ENCODE results near the gene CRYBG2. TPM values are rescaled to one million over a fixed set of nuclear protein-coding genes. Genes with fewer than 3 reads are reported as not detected.
A peak's percentile ranks its signal among the peaks of the same experiment; 100 is the strongest.

CRYBG2 gene
- total RNA-seq, 3 donors from 2014 or later (not counting 1 experiment from before 2014, with no cell fraction given), result 2.5 to 5.8 (median 3.2) TPM

GRCh38 chr1:26399034-26399433 lies 45.1 kb upstream of the CRYBG2 start:
- no peaks in the 10 kb centered on the region for H3K36me3 ChIP-seq (ENCODE audit: control insufficient read depth, insufficient read depth, low read length)
- no peaks in the 10 kb centered on the region for H3K9me3 ChIP-seq (ENCODE audit: control insufficient read depth, insufficient read depth, low read length)
- peaks cover 28 to 31% of the 10 kb centered on the region in 2 donors for H3K27me3 Mint-ChIP-seq (ENCODE audit: low read depth in 2 of 2)
- no peaks in the 10 kb centered on the region for H3K9me3 Mint-ChIP-seq
- H3K27ac Mint-ChIP-seq, result no peak overlapping the region
- no peaks in the 10 kb centered on the region for H3K4me1 ChIP-seq (ENCODE audit: control insufficient read depth, insufficient read depth, low read length)
- H3K4me1 Mint-ChIP-seq, result no peaks in the 10 kb centered on the region
- WGBS (ENCODE audit: insufficient coverage), result 81% methylated on average over 3 of the region's 3 CpGs
- ATAC-seq, result no peak
- H3K27ac ChIP-seq (ENCODE audit: low read length), result no peak overlapping the region
- no peak overlapping the region for H3K4me3 ChIP-seq (ENCODE audit: low read length)
- no peak for DNase-seq
- no peak for TF ChIP-seq CTCF (IDR thresholded peaks at IDR 0.05)
- intact Hi-C loops (cut with micrococcal nuclease), result loop anchor here (10.0 kb wide), 2 partner anchors 234 to 294 kb away; partner anchors contain the start of genes C1orf232 and ZNF593
- H3K36me3 Mint-ChIP-seq, result no peaks in the 10 kb centered on the region
- no peaks in the 10 kb centered on the region for H3K27me3 ChIP-seq (ENCODE audit: control insufficient read depth, insufficient read depth, low read length)
- no peak overlapping the region for H3K4me3 Mint-ChIP-seq

GRCh38 chr1:26395754-26396153 lies 41.8 kb upstream of the CRYBG2 start:
- peaks cover 9 to 10% of the 10 kb centered on the region in 2 donors for H3K4me1 Mint-ChIP-seq
- no peaks in the 10 kb centered on the region for H3K36me3 ChIP-seq (ENCODE audit: control insufficient read depth, insufficient read depth, low read length)
- no peaks in the 10 kb centered on the region for H3K36me3 Mint-ChIP-seq
- no peaks in the 10 kb centered on the region for H3K9me3 ChIP-seq (ENCODE audit: control insufficient read depth, insufficient read depth, low read length)
- H3K9me3 Mint-ChIP-seq, result no peaks in the 10 kb centered on the region
- H3K4me3 Mint-ChIP-seq, result no peak overlapping the region
- no peaks in the 10 kb centered on the region for H3K27me3 ChIP-seq (ENCODE audit: control insufficient read depth, insufficient read depth, low read length)
- DNase-seq, result no peak
- no peak for ATAC-seq
- WGBS (ENCODE audit: insufficient coverage), result 83% methylated on average over 7 of the region's 8 CpGs
- intact Hi-C loops (cut with micrococcal nuclease), result loop anchor here (10.0 kb wide), 2 partner anchors 231 to 291 kb away; partner anchors contain the start of genes C1orf232 and ZNF593
- H3K27me3 Mint-ChIP-seq (ENCODE audit: low read depth in 2 of 2), result peaks cover 15% of the 10 kb centered on the region in 2 donors
- no peak overlapping the region for H3K27ac ChIP-seq (ENCODE audit: low read length)
- no peak overlapping the region for H3K4me3 ChIP-seq (ENCODE audit: low read length)
- H3K27ac Mint-ChIP-seq, result no peak overlapping the region
- TF ChIP-seq CTCF (IDR thresholded peaks at IDR 0.05), result no peak
- peaks cover 10% of the 10 kb centered on the region for H3K4me1 ChIP-seq (ENCODE audit: control insufficient read depth, insufficient read depth, low read length)

GRCh38 chr1:26391450-26391849 lies 37.5 kb upstream of the CRYBG2 start:
- Mint-ChIP-seq H3K4me3 (peak overlapping the region; percentile 14), H3K27me3 (ENCODE audit: low read depth in 2 of 2) (peaks cover 28 to 34% of the 10 kb centered on the region in 2 donors), H3K4me1 (peaks cover 23 to 30% of the 10 kb centered on the region in 2 donors), H3K9me3 (no peaks in the 10 kb centered on the region), H3K36me3 (no peaks in the 10 kb centered on the region), H3K27ac (no peak overlapping the region)
- WGBS (ENCODE audit: insufficient coverage), result 5% methylated on average over 3 of the region's 3 CpGs
- Histone ChIP-seq H3K9me3 (ENCODE audit: control insufficient read depth, insufficient read depth, low read length) (no peaks in the 10 kb centered on the region), H3K4me3 (ENCODE audit: low read length) (no peak overlapping the region), H3K27me3 (ENCODE audit: control insufficient read depth, insufficient read depth, low read length) (peaks cover 6% of the 10 kb centered on the region), H3K36me3 (ENCODE audit: control insufficient read depth, insufficient read depth, low read length) (no peaks in the 10 kb centered on the region), H3K27ac (ENCODE audit: low read length) (no peak overlapping the region), H3K4me1 (ENCODE audit: control insufficient read depth, insufficient read depth, low read length) (peaks cover 32% of the 10 kb centered on the region)
- DNase-seq (peak; percentile 35 to 81), ATAC-seq (peak; percentile 81 to 84 (median 83))
- intact Hi-C loops (cut with micrococcal nuclease), result loop anchor here (1.0 to 10.0 kb wide), 5 partner anchors 69 to 287 kb away; partner anchors contain the start of genes C1orf232 and ZNF593
- peak; percentile 77 for TF ChIP-seq CTCF (IDR thresholded peaks at IDR 0.05)

Measured in natural killer cell (primary cell).